ENCODE results near the gene WBP2. TPM values are rescaled to one million over a fixed set of nuclear protein-coding genes. Genes with fewer than 3 reads are reported as not detected.
A peak's percentile ranks its signal among the peaks of the same experiment; 100 is the strongest.

WBP2 gene
- total and polyA plus RNA-seq, 2 of the 13 experiments (the other 11 are each of a cell fraction or from before 2014, with no cell fraction given) = 29.2 to 29.5 TPM

DNA sequence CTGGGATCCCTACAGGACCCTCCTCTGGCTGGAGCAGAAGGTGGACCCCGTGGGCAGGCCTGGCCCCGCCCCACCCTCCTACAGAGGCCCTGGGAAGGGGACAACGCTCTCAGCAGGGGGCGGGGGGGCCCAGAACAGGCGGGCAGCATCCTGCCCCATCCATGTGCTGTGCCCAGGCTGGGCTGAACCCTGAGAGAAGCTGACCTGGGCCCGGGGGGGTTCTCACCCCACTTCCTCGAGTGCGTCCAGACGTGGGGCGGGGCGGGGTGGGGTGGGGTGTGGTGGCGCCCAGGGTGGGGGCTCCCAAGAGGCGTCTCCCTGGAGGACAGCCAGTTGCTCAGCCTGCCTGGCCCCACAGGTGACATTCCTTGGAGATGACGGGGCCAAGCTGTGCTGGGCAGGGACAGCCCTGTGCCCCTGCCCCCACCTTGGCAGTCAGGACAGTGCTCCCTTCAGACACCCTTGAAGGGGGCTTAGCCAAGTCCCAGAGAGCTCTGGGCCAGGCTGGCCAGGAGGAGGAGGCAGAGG, 10.5 kb downstream of the WBP2 start (continued):
- TF ChIP-seq RELA (CRISPR knock-in tag; IDR thresholded peaks at IDR 0.05) = no peak
- 0 out of 2 replicates have a peak, but pooled peaks have one; percentile 46 for TF ChIP-seq ZBTB3 (CRISPR knock-in tag; IDR thresholded peaks at IDR 0.05; ENCODE audit: borderline replicate concordance, low read depth)
- no peak for TF ChIP-seq ZNF3 (CRISPR knock-in tag; IDR thresholded peaks at IDR 0.05)
- TF ChIP-seq TBP (CRISPR knock-in tag; IDR thresholded peaks at IDR 0.05) = no peak
- peak; percentile 24 for TF ChIP-seq ZNF883 (CRISPR knock-in tag; IDR thresholded peaks at IDR 0.05; ENCODE audit: not compliant biosample characterization)
- TF ChIP-seq, protein P1, sequence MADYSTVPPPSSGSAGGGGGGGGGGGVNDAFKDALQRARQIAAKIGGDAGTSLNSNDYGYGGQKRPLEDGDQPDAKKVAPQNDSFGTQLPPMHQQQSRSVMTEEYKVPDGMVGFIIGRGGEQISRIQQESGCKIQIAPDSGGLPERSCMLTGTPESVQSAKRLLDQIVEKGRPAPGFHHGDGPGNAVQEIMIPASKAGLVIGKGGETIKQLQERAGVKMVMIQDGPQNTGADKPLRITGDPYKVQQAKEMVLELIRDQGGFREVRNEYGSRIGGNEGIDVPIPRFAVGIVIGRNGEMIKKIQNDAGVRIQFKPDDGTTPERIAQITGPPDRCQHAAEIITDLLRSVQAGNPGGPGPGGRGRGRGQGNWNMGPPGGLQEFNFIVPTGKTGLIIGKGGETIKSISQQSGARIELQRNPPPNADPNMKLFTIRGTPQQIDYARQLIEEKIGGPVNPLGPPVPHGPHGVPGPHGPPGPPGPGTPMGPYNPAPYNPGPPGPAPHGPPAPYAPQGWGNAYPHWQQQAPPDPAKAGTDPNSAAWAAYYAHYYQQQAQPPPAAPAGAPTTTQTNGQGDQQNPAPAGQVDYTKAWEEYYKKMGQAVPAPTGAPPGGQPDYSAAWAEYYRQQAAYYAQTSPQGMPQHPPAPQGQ (CRISPR knock-in tag; IDR thresholded peaks at IDR 0.05; ENCODE audit: borderline replicate concordance) = no peak
- TF ChIP-seq, protein P2, sequence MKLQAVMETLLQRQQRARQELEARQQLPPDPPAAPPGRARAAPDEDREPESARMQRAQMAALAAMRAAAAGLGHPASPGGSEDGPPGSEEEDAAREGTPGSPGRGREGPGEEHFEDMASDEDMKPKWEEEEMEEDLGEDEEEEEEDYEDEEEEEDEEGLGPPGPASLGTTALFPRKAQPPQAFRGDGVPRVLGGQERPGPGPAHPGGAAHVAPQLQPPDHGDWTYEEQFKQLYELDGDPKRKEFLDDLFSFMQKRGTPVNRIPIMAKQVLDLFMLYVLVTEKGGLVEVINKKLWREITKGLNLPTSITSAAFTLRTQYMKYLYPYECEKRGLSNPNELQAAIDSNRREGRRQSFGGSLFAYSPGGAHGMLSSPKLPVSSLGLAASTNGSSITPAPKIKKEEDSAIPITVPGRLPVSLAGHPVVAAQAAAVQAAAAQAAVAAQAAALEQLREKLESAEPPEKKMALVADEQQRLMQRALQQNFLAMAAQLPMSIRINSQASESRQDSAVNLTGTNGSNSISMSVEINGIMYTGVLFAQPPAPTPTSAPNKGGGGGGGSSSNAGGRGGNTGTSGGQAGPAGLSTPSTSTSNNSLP (IDR thresholded peaks at IDR 0.05; ENCODE audit: low read depth, low read length) = no peak
- TF ChIP-seq ATF7 (IDR thresholded peaks at IDR 0.05) = no peak
- TF ChIP-seq ATF7 (CRISPR knock-in tag; IDR thresholded peaks at IDR 0.05) = peak; percentile 16
- TF ChIP-seq ZNF720 (CRISPR knock-in tag; IDR thresholded peaks at IDR 0.05) = no peak

All from HepG2 (cell line).